CD4-positive, alpha-beta T cell treated with Interleukin-10 for 1 hour (primary cell): Measurements from ENCODE around the gene GCNT3.
"Not testable (repeated sequence)": the region's sequence is repeated elsewhere in the genome, so short reads cannot be mapped to it uniquely, and the experiment has no call there.

Source experiments
- DNase-seq: peaks from one replicate; pipeline ENCODE4 v3.0.0-alpha.2; 2020

Gene GCNT3

DNA sequence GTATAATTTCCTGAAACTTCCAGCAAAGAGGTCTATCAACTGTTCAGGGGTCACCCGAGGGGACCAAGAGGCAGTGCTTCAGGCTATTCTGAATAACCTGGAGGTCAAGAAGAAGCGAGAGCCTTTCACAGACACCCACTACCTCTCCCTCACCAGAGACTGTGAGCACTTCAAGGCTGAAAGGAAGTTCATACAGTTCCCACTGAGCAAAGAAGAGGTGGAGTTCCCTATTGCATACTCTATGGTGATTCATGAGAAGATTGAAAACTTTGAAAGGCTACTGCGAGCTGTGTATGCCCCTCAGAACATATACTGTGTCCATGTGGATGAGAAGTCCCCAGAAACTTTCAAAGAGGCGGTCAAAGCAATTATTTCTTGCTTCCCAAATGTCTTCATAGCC lies 6.8 kb downstream of the GCNT3 start:
- no peak for DNase-seq

DNA sequence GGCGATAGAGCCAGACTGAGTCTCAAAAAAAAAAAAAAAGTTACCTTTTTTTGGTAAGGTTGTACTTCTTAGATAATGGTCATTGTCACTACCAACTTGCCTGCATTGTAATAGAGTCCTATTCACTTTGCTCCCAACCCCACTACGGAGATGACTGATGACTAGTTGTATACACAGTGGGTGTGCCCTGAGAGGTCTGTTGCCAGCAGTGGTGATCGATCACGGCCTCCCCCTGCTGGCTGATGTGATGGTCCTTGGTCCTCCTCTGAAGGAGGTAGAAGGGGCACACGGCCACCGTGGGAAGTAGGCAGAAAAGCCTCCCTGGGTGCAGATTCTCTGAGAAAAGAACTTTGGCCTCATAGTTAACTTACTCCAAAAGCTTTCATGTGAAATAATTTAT lies 10.7 kb downstream of the GCNT3 start:
- DNase-seq, result peak; percentile 13

GRCh38 chr15:59632714-59633113 lies 21.1 kb downstream of the GCNT3 start:
- DNase-seq, result no peak

- no peak for DNase-seq
Observed at GRCh38 chr15:59636184-59636583, 24.6 kb downstream of the GCNT3 start.

DNA sequence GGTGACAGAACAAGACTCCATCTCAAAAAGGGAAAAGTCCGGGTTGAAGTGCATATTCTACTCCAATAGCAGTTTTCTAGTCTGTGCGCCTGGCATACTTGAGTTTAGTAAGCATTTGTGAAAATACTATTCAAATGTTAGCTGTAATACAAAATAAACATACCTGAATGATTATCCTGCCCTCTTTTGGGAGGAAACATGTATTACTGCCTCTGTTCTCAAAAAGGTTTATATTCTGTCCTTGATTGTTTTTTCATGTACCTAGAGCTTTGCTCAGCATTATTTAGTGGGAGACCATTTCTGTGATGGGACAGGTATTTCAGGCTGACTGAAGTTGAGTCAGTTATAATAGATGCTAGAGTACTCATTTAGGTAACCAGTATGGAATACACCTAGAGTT lies 25.9 kb downstream of the GCNT3 start:
- DNase-seq, result not testable (repeated sequence)

- DNase-seq, result no peak
Observed at GRCh38 chr15:59642351-59642750, 30.8 kb downstream of the GCNT3 start.

- DNase-seq, result no peak
Observed at GRCh38 chr15:59644756-59645155, 33.2 kb downstream of the GCNT3 start.

- not testable (repeated sequence) for DNase-seq
Observed at GRCh38 chr15:59645812-59646211, 34.2 kb downstream of the GCNT3 start.

DNA sequence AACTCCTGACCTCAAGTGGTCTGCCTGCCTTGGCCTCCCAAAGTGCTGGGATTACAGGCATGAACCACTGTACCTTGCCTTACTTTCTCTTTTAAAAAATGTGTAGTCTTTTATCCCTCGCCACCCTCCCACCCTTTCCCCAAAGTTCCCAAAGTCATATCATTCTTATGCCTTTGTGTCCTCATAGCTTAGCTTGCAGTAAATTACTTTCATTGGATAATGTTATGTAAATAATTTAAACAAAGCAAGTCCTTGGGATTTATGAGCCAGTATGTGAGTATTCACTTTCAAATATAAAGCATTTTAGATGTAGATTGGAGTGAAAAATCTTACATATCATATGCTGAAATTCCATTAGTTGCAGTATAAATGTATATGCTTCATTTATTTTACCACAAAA lies 34.7 kb downstream of the GCNT3 start:
- DNase-seq, result no peak

DNA sequence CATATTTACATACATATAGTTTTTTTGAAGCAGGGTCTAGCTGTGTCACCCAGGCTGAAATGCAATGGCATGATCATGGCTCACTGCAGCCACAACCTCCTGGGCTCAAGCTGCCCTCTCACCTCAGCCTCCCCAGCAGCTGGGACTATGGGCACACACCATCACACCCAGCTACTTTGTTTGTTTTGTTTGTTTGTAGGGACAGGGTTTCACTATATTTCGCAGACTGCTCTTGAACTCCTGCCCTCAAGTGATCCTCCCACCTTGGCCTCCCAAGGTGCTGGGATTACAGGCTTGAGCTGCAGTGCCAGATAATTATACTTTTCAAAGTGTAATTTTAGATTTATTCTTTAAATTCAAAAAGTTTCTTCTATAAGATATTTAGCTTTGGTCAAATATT lies 35.5 kb downstream of the GCNT3 start:
- no peak for DNase-seq

- no peak for DNase-seq
Observed at GRCh38 chr15:59649603-59650002, 38.0 kb downstream of the GCNT3 start.

DNA sequence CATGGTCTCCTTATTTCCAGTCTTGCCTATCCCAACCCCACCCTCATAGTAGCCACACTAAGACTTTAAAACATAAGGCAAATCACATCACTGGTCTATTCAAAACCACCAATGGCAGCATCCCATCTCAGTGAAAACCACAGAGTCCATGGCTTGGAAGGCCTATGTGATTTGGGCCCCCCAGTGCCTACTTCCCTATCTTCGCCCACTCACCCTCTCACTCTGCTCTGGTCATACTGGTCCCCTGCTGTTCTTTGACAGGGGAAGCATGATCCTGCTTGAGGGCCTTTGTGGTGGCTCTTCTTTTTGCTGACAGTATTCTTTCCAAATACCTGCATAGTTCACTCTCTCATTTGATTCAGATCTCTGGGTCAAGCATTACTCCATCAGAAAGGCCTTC lies 42.5 kb downstream of the GCNT3 start:
- DNase-seq, result no peak

DNA sequence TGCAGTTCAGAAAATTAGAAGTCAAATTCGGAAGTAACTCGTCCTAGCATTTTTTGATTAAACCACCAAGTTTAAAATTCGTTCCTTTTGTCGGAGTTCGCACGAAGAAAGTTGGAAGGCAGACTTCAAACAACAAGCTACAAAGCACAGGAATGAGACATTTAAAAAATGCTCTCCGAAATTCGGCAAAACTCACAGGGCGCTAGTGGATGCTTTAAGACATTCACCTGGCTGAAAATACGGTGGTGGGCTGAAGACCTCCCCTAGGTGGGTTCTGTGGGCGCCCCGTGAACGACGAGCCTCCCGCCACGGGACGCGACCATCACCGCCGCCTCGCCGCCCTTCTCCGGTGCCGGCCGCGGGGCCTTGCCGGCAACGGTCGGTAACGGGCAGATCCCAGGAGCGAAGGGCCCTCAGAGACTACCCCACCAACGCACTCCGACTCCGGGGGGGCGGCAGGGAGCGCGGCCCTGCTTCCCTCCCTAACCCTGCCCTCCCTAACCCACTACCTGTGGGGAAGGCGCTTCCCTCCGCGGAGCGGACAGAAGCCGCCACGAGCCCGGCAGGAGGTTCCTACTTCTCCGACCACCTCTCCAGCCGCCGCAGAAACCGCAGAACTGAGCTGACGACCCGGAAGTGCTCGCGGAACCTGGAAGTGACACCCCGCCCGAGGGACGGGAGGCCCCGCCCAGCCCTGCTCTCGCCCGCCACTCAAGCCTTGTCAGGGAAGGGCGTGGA lies 45.5 kb downstream of the GCNT3 start, which contains the start of gene GTF2A2:
GTF2A2 (minus strand) TSS at position 619 of the 738 bp plus-strand sequence. CDS start 5,238 bp downstream, outside the sequence.
- DNase-seq, result peak; percentile 92

GRCh38 chr15:59657635-59658125 lies 46.1 kb downstream of the GCNT3 start:
- DNase-seq, result no peak

GRCh38 chr15:59659366-59659765 lies 47.8 kb downstream of the GCNT3 start:
- DNase-seq, result no peak

- no peak for DNase-seq
Observed at GRCh38 chr15:59662260-59662659, 50.7 kb downstream of the GCNT3 start.

DNA sequence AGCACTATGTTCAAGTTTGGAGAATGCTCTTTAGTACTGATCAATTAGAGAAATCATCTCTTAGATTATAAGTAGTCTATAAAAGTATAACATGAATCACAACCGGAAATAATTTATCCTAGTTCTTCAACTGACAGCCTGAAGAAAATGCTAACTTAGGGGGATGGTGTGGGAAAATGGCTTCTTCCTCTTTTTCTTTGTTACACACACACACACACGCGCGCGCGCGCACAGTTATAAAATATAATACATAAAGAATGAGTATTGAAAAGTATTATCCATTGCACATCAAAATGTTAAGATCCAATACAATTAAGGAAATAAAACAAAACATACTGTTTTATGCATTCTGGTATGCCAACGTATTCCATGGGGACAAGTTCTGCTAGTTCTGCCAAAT lies 57.0 kb downstream of the GCNT3 start:
- DNase-seq, result no peak
